Daoy (cell line): ENCODE measurements around the gene NEO1. TPM values are rescaled to one million over a fixed set of nuclear protein-coding genes. Genes with fewer than 3 reads are reported as not detected.
A peak's percentile ranks its signal among the peaks of the same experiment; 100 is the strongest.
"Not testable (repeated sequence)": the region's sequence is repeated elsewhere in the genome, so short reads cannot be mapped to it uniquely, and the experiment has no call there.

ENCODE experiments used
- DNase-seq: peaks from one replicate; pipeline ENCODE4 v3.0.0-alpha.2; 2015; ENCODE audit warnings: low read depth
- total RNA-seq: library from RNA; depleted of rRNA; stranded (reverse); fragments of >200 nt; shearing (Covaris generic); gene quantifications from 2 replicates; pipeline ENCODE4 v1.2.3, GENCODE V29; 2014

Gene NEO1
- total RNA-seq, 1 experiment from 2014 or later = 14.5 TPM

GRCh38 chr15:73258271-73259108 lies 206.2 kb downstream of the NEO1 start:
- no peak for DNase-seq

DNA sequence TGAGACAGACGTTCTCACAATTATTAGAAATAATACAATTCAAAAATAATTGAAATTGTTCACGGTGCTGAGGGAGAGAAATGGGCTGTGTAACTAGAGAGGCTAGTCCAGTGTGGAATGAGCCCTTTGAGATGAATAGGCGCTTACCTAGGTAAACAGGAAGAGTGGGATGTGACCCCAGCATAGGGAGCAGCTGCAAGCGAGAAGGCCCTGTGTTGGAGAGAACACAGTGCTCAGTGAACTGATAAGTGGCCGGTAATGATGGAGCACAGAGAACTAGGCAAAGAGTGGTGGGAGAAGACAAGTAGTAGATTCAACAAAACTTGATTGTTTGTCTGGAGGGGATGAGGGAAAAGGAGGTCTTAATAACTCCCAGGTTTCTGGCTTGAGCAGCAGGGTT lies 212.6 kb downstream of the NEO1 start:
- DNase-seq = no peak

DNA sequence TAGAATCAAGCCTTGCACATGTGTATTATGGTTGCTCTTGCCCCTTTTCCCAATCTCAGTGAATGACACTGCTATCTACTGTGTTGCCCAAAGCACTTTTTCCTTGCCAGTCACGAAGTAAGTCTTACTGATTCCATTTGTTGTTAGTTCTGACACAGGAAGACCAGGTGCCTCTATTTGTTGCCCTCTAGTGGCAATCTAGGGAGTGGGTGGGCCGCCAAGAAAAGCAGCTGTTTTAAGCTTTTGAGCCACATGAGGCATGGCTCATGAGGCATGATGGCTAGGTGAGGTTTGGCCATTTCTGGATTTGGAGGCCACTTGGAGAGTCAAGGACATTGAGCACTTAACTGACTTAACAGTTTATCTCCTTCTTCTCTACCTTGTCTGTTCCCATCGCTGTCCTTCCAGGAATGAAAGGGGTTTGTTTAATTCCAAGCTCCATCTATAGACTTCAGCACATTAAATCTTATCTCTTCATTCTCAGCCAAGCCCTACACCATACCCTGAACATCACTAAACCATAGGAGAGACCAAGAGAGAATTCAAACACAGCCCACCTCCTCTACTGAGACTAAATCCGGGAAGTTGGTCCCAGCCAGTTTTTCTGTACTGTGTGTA lies 213.4 kb downstream of the NEO1 start:
- DNase-seq = peak; percentile 46

- DNase-seq = no peak
Observed at GRCh38 chr15:73268457-73268856, 216.2 kb downstream of the NEO1 start.

- no peak for DNase-seq
Observed at GRCh38 chr15:73270366-73271097, 218.3 kb downstream of the NEO1 start.

DNA sequence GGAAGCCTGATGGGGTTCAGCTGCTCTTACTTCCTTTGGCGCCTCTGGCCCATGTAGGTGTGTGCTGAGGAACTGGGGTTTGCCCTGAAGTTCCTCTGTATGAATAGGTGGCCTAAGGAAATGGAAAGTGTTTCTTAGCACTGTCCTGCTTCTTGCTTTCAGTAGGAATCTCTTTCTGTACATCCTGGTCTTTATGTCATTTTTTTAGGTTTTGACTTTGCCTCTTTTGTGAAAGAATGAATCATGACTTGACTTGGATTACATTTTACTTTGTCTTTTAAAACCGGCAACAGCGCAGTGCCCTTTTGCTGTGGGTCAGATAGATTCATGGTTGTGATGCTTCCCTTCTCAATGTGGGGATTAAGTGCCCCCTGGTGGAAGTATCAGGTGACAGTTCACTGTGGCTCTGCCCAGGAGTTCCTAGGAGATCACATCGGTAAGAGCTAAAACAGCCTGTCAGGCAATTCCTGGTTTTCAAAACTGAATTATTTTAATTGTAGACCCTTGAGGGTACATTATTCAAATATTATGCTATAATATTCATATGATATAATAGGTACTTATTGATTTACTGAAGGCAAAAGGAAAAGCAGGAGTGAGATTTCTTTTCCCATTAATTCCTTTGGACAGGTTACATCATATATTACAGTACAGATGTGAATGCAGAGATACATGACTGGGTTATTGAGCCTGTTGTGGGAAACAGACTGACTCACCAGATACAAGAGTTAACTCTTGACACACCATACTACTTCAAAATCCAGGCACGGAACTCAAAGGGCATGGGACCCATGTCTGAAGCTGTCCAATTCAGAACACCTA lies 221.1 kb downstream of the NEO1 start:
- peak; percentile 41 for DNase-seq

- DNase-seq = no peak
Observed at GRCh38 chr15:73275862-73276261, 223.6 kb downstream of the NEO1 start.

- DNase-seq = no peak
Observed at GRCh38 chr15:73282567-73283365, 230.5 kb downstream of the NEO1 start.

- DNase-seq = no peak
Observed at GRCh38 chr15:73283366-73283962, 231.2 kb downstream of the NEO1 start.

GRCh38 chr15:73284090-73284716 lies 231.9 kb downstream of the NEO1 start:
- DNase-seq = no peak

DNA sequence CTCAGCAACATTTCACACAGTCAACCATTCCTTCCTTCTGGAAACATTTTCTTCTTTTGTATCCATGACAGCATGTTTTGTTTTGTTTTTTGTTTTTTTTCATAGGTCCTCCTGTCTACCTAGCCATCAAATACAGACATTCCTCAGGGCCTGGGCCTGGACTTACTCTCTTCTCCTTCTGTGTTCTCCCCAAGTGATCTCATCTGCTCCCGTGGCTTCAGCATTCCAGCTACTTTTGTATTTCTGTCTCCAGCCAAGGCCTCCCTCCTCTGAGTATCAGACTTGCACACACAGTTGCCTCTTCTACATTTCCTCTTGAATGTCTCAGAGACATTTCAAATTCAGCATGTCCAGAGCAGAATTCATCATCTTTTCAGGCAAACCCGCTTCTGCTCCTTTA lies 234.0 kb downstream of the NEO1 start:
- no peak for DNase-seq

DNA sequence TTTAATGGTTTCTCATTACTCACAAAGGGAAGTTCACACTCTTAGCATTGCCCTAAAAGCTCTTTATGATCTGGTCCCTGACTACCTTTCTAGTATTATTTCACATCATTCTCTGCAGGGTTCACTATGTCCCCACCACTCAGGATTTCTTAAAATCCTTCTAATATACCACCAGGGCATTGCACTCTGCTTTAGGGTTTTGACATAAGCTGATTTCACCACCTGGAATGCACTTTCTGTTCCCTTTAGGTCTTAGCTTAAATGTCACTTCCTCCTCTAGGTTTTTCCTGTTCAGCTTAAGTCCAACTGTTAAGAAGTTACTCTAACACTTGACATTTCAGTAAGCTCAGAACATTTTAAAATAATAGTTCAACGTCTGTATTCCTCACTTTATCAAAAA lies 234.8 kb downstream of the NEO1 start:
- DNase-seq = no peak

GRCh38 chr15:73291441-73291840 lies 239.2 kb downstream of the NEO1 start:
- no peak for DNase-seq

DNA sequence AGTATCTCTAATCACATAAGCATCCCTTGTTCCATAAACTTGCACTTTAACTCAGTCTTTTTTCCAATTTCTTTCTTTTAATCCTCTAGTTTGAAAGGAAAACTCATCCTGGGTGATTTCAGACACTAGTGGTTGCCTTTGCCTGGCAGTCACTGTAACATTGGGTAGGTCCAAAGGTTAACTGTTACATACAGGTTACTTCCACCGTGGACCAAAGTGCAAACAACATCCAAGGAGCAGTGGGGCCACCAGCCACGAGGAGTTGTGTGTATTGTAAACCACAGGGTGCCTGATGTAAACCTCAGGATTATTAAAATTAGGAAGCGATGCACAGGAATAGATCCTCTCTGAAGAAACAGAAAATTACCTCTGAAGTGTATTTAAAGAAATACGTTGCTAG lies 241.5 kb downstream of the NEO1 start:
- no peak for DNase-seq

DNA sequence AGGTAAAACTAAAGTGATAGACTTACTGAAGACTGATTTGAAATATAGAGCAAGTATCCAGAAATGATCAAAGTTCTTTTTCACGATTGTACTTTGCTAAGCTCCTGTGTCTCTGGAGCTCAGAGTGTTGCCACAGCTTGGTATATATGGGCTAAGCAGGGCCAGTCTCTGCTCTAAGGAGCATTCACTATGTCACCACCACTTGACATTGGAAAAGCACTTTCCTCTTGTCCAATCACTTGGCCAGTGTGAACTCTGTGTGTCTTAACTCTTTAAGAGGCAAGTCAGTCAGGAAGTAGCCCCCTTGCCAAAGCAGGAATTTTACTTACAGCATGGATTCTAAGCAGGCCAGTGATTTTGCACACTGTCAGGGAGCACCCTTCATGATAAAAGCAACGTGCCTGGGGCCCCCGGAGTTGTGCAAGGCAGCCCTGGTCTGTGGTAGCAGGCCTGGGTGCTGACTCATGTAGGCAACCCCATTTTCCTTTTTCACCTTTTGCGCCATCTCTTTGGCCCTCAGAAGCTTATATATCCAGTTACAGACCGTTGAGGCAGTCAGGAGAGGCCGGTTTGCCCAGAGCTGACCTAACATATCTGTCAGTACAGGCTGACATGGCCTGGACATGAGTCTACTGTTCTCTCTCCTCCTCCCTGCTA lies 243.5 kb downstream of the NEO1 start:
- DNase-seq = no peak

GRCh38 chr15:73296609-73297353 lies 244.5 kb downstream of the NEO1 start:
- no peak for DNase-seq

- DNase-seq = no peak
Observed at GRCh38 chr15:73298522-73299245, 246.4 kb downstream of the NEO1 start.

- not testable (repeated sequence) for DNase-seq
Observed at GRCh38 chr15:73300286-73300685, 248.0 kb downstream of the NEO1 start.
